Measurements from ENCODE around the gene CFAP57. TPM values are rescaled to one million over a fixed set of nuclear protein-coding genes. Genes with fewer than 3 reads are reported as not detected.

The CFAP57 gene
- polyA plus RNA-seq, 2 of the 4 experiments (the other 2 are of a cell fraction): 0.54 to 0.80 TPM

- POLR2A ChIA-PET: no interaction called here
- no peak for ATAC-seq
- FAIRE-seq: no peak
Measured at GRCh38 chr1:43292216-43292615, 120.1 kb downstream of the CFAP57 start.

GRCh38 chr1:43292679-43293078 is 120.5 kb downstream of the CFAP57 start:
- Histone ChIP-seq H3K27ac (no peak overlapping the region), H3K4me3 (no peak overlapping the region), H3K4me1 (peaks cover 8% of the 10 kb centered on the region; the same call in 1 of the 3 replicates), H3K4me2 (no peak overlapping the region), H3K9me3 (no peaks in the 10 kb centered on the region)
- CTCF ChIA-PET: interaction anchor here (0.6 to 1.6 kb wide), 2 partner anchors 10 to 28 kb away, joined by 4 to 7 read pairs; no protein-coding TSS in a partner anchor
- WGBS (ENCODE audit: missing lambda C conversion rate): 72% methylated on average over 5 of the region's 5 CpGs
- ATAC-seq: no peak
- TF ChIP-seq USF2 (IDR thresholded peaks at IDR 0.05): no peak
- no peak for TF ChIP-seq HES2 (IDR thresholded peaks at IDR 0.05)
- DNase-seq (ENCODE audit: low read depth in 1 of 2, low spot score in 1 of 2): no peak
- no peak for FAIRE-seq
- POLR2A ChIA-PET: no interaction called here

More at GRCh38 chr1:43292216-43292615, 120.1 kb downstream of the CFAP57 start:
- Histone ChIP-seq H3K4me1 (peaks cover 8% of the 10 kb centered on the region; the same call in 1 of the 3 replicates), H3K4me3 (no peak overlapping the region), H3K9me3 (no peaks in the 10 kb centered on the region), H3K27ac (no peak overlapping the region), H3K4me2 (no peak overlapping the region)
- DNase-seq (ENCODE audit: low read depth in 1 of 2, low spot score in 1 of 2): no peak
- CTCF ChIA-PET: no interaction called here
- 69% methylated on average over 7 of the region's 7 CpGs for WGBS (ENCODE audit: missing lambda C conversion rate)
- TF ChIP-seq SMC3 (IDR thresholded peaks at IDR 0.05) (no peak), FOXS1 (CRISPR knock-in tag; IDR thresholded peaks at IDR 0.05) (no peak), POLR2A (IDR thresholded peaks at IDR 0.05; ENCODE audit: low read length) (no peak), RARB (CRISPR knock-in tag; IDR thresholded peaks at IDR 0.05) (no peak), JUNB (IDR thresholded peaks at IDR 0.05) (no peak), NPAS2 (CRISPR knock-in tag; IDR thresholded peaks at IDR 0.05; ENCODE audit: borderline replicate concordance) (no peak), KDM1A (IDR thresholded peaks at IDR 0.05; ENCODE audit: low read depth) (no peak), CBX2 (IDR thresholded peaks at IDR 0.05; ENCODE audit: borderline replicate concordance, low read depth) (no peak), ATOH8 (CRISPR knock-in tag; IDR thresholded peaks at IDR 0.05; ENCODE audit: low read depth) (no peak), E2F6 (IDR thresholded peaks at IDR 0.05; ENCODE audit: borderline replicate concordance, low read depth) (no peak)

- Histone ChIP-seq H3K4me1 (peaks cover 8% of the 10 kb centered on the region; the same call in 1 of the 3 replicates), H3K4me3 (no peak overlapping the region), H3K9me3 (no peaks in the 10 kb centered on the region), H3K27ac (no peak overlapping the region), H3K4me2 (no peak overlapping the region)
- POLR2A ChIA-PET: no interaction called here
- CTCF ChIA-PET: interaction anchor here (0.6 to 1.6 kb wide), 3 partner anchors 9 to 28 kb away, joined by 4 to 7 read pairs (median 4); no protein-coding TSS in a partner anchor
- FAIRE-seq: no peak
- TF ChIP-seq FOSB (CRISPR knock-in tag; IDR thresholded peaks at IDR 0.05) (no peak), CHD4 (IDR thresholded peaks at IDR 0.05; ENCODE audit: borderline replicate concordance) (no peak), ZSCAN20 (CRISPR knock-in tag; IDR thresholded peaks at IDR 0.05) (no peak)
- DNase-seq (ENCODE audit: low read depth in 1 of 2, low spot score in 1 of 2): no peak
- WGBS (ENCODE audit: missing lambda C conversion rate): 52% methylated on average over 2 of the region's 2 CpGs
- no peak for ATAC-seq
Measured at GRCh38 chr1:43293176-43293575, 121.0 kb downstream of the CFAP57 start.

- no peak overlapping the region for H3K4me2 ChIP-seq
- FAIRE-seq (no peak), ATAC-seq (no peak), DNase-seq (ENCODE audit: low read depth in 1 of 2, low spot score in 1 of 2) (no peak)
- no peak overlapping the region for H3K27ac ChIP-seq
- no peak for TF ChIP-seq PBX3 (IDR thresholded peaks at IDR 0.05)
- TF ChIP-seq EHMT2 (IDR thresholded peaks at IDR 0.05; ENCODE audit: low read depth): no peak
- no peak for TF ChIP-seq CBX8 (IDR thresholded peaks at IDR 0.05)
- TF ChIP-seq TP53 (CRISPR knock-in tag; IDR thresholded peaks at IDR 0.05): no peak
- no peak for TF ChIP-seq ESRRA (IDR thresholded peaks at IDR 0.05; ENCODE audit: borderline replicate concordance, low read length)
- TF ChIP-seq JUNB (IDR thresholded peaks at IDR 0.05): no peak
- TF ChIP-seq MAZ (IDR thresholded peaks at IDR 0.05; ENCODE audit: borderline replicate concordance, low read depth, low read length): no peak
- TF ChIP-seq ZFP36 (IDR thresholded peaks at IDR 0.05; ENCODE audit: borderline replicate concordance, partially characterized antibody): no peak
- no peak for TF ChIP-seq FOSL2 (IDR thresholded peaks at IDR 0.05)
- TF ChIP-seq FOSL2 (CRISPR knock-in tag; IDR thresholded peaks at IDR 0.05): no peak
- TF ChIP-seq RCOR1 (IDR thresholded peaks at IDR 0.05; ENCODE audit: low read depth, low read length): no peak
- TF ChIP-seq BHLHE40 (IDR thresholded peaks at IDR 0.05; ENCODE audit: low read depth, low read length): no peak
- TF ChIP-seq MAX (IDR thresholded peaks at IDR 0.05): no peak
- no peak for TF ChIP-seq ZNF302 (CRISPR knock-in tag; IDR thresholded peaks at IDR 0.05)
- WGBS (ENCODE audit: missing lambda C conversion rate): 59% methylated on average over 7 of the region's 7 CpGs
- CTCF ChIA-PET: interaction anchor here (1.0 to 1.6 kb wide), 2 partner anchors 9 to 11 kb away, joined by 4 to 7 read pairs; no protein-coding TSS in a partner anchor
- H3K4me3 ChIP-seq: no peak overlapping the region
- H3K4me1 ChIP-seq: peaks cover 8% of the 10 kb centered on the region; the same call in 1 of the 3 replicates
- no peaks in the 10 kb centered on the region for H3K9me3 ChIP-seq
- POLR2A ChIA-PET: interaction anchor here (0.5 kb wide), 1 partner anchor 73 kb away, joined by 3 read pairs; no protein-coding TSS in a partner anchor
Measured at GRCh38 chr1:43293896-43294760, 122.0 kb downstream of the CFAP57 start.
